Hematopoietic multipotent progenitor cell treated with erythropoietin and hydrocortisone succinate and interleukin-3 and kit ligand, for 6 days (in vitro differentiated cells): ENCODE results near the gene PANX3.
"Not testable (repeated sequence)": the region's sequence is repeated elsewhere in the genome, so short reads cannot be mapped to it uniquely, and the experiment has no call there.

Source experiments
- DNase-seq: peaks from one replicate; pipeline ENCODE4 v3.0.0-alpha.2; 2015

The PANX3 gene

DNA sequence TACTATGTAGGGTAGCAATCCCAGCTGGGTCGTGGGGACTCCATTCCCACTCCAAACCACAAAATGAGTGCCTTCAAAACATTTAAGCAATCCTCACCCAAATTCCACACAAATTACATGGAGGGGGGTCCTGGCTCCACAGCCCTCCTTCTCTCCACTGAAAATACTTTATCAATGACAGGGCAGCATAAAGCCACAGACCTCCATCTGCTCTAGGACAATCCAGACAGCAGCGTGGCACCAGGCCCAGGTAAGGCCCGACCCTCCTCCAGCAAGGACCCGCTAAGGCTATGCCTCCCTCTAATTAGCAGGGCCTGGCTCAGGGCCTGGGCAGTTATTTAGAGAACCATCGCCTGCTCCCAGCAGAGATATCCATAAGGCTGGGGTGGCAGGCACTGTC lies at the start of gene PANX3:
TSS of gene PANX3 (plus strand) at position 365 of the 400 bp plus-strand sequence. CDS start 129 bp downstream, outside the sequence.
- DNase-seq = no peak

DNA sequence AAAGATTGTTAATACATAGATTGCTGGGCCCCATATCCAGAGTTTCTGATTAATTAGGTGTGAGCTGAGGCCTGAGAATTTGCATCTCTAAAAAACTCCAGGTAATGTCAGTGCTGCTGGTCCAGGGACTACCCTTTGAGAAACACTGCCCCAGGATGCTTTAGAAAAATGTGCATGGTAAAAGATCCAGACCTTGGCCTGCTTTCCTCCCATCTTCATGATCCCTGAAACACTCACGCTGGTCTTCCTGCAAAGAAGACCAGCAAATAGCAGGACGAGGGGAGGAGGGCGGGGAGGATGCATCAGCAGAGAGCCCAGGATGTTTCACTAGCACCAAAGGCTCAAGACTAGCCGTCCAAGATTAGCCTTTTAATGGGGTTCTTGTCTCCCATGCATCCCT lies 41.5 kb upstream of the PANX3 start, which contains the start of gene OR8A1:
TSS of gene OR8A1 (plus strand) at position 301 of the 400 bp plus-strand sequence. CDS start 123 bp downstream, outside the sequence.
- no peak for DNase-seq

DNA sequence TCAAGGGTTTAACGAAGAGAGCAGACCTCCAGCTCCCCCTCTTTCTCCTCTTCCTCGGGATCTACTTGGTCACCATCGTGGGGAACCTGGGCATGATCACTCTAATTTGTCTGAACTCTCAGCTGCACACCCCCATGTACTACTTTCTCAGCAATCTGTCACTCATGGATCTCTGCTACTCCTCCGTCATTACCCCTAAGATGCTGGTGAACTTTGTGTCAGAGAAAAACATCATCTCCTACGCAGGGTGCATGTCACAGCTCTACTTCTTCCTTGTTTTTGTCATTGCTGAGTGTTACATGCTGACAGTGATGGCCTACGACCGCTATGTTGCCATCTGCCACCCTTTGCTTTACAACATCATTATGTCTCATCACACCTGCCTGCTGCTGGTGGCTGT lies 41.1 kb upstream of the PANX3 start:
- no peak for DNase-seq

DNA sequence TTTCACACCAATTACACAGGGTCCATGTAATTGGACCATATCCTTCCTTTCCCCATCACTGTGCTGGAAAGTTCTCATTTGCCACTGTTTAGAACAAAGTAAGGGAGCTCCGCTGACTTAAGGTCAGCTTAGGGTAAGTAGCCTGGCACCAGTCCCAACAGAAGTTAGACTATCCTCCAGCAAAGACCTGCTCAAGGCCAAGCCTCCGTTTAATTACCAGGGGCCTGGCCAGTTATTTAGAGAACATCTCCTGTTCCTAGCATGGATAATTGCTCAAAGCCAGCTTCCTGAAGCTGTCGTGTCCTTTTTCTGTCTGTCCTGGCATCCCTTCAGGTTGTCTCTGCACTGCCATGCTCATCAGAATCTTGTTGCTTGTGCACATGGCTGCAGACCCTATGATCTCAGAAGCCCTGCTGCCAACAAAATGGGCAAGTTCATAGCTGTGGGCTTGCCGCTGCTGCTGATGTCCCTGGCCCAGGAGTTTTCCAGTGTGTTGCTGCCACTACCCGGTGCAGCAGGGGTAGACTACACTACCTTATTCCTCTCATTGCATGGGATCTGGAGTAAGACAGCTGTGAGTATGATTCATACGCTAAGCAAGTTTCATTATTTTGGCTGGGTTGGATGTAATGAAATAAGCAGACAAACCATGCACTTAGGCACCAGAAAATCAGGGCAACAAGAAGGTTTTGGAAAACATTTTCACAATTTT lies 33.4 kb upstream of the PANX3 start:
- no peak for DNase-seq

- DNase-seq = no peak
Observed at GRCh38 chr11:124578761-124579160, 32.5 kb upstream of the PANX3 start.

GRCh38 chr11:124581817-124582216 lies 29.4 kb upstream of the PANX3 start:
- no peak for DNase-seq

- no peak for DNase-seq
Observed at GRCh38 chr11:124582565-124582964, 28.7 kb upstream of the PANX3 start.

GRCh38 chr11:124583781-124584180 lies 27.4 kb upstream of the PANX3 start:
- DNase-seq = no peak

DNA sequence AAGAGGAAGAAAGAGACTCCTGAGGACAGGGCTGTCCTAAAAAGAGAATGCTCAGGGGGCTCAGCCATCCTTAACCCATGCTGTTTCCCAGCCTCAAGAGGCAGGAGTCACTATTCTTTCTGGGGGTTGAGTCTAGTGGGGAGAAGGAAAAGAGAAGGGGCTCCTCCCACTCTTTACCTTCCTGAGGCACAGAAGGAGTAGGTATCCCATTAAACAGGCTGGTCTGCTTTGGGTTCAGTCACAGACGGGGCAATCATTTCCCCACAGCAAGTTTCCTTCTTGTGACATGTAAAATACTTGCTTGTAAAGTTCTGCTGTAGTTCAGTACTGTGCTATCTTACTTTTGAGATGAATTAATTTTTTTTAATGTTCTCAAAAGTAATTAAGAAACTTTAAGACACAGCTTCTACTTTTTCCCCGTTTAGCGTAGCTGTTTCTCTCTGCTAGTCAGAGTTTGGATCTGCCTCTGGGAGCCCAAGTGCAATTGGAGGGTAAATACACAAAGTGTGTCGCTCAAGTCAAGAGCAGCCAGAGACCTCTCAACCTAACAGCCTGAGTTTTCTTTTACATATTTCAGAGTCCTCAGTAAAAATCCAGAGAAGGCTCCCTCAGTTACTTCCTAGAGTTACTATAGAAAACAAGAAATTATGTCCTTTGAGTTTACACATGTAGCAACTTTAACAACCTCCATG lies 26.4 kb upstream of the PANX3 start:
- DNase-seq = no peak

- DNase-seq = peak; percentile 74
Observed at GRCh38 chr11:124586238-124586860, 24.9 kb upstream of the PANX3 start.

- DNase-seq = no peak
Observed at GRCh38 chr11:124591430-124591829, 19.8 kb upstream of the PANX3 start.

DNA sequence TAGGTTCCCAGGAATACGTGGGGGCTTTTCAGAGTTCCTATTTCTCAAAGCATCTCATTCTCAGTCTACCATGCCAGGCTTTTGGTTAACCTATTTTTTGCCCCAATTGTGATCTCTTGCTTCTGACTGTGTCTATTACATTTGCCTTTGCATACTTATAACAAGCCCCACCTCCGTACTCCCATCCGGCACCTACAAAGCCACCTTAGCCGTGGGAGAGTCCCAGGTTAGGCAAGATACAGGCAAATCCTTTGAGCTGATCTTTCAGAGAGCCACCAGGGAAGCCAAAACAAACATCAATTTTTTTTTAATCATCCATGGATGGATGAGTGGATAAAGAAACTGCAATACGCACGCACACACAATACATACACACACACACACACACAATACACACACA lies 18.6 kb upstream of the PANX3 start:
- DNase-seq = no peak

DNA sequence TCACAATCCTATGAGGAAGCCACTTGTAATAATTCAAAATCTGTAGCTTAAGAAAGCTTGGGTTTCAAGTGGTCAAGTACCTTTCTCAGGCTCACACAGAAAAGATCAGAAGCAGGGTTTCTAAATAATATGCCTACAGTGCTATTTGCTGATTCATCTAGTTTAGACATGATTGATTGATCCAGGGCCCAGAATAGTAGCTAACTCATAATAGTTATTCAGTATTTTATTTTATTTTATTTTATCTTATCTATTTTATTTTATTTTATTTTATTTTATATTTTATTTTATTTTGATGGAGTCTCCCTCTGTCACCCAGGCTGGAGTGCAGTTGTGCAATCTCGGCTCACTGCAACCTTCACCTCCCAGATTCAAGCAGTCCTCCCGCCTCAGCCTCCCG lies 15.9 kb upstream of the PANX3 start:
- no peak for DNase-seq

GRCh38 chr11:124597626-124598025 lies 13.6 kb upstream of the PANX3 start:
- no peak for DNase-seq

GRCh38 chr11:124600621-124601320 lies 10.5 kb upstream of the PANX3 start:
- DNase-seq = no peak

DNA sequence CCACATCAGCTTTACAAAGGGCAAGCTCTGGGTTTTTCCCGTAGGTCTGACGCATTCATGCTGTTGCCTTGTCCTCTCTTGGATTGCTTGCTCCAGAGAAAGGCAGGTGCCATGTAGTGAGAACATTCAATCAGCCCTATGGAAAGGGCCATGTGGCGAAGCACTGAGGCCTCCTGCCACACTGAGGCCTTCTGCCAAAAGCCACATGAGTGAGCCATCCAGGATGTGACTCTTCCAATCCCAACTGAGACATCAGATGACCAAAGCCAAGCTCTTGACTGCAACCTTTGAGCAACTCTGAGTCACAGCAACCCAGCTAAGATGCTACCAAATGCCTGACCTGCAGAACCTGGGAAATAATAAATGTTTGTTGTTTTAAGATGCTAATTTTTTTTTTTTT lies 9.0 kb upstream of the PANX3 start:
- DNase-seq = no peak

- not testable (repeated sequence) for DNase-seq
Observed at GRCh38 chr11:124602723-124603122, 8.5 kb upstream of the PANX3 start.

- DNase-seq = peak; percentile 13
Observed at GRCh38 chr11:124605719-124606118, 5.5 kb upstream of the PANX3 start.

- DNase-seq = peak; percentile 16
Observed at GRCh38 chr11:124608147-124608546, 3.1 kb upstream of the PANX3 start.

- no peak for DNase-seq
Observed at GRCh38 chr11:124610295-124610694, 933 bp upstream of the PANX3 start.

- no peak for DNase-seq
Observed at GRCh38 chr11:124612045-124612444, 817 bp downstream of the PANX3 start.

GRCh38 chr11:124612567-124613246 lies 1.5 kb downstream of the PANX3 start:
- DNase-seq = no peak

DNA sequence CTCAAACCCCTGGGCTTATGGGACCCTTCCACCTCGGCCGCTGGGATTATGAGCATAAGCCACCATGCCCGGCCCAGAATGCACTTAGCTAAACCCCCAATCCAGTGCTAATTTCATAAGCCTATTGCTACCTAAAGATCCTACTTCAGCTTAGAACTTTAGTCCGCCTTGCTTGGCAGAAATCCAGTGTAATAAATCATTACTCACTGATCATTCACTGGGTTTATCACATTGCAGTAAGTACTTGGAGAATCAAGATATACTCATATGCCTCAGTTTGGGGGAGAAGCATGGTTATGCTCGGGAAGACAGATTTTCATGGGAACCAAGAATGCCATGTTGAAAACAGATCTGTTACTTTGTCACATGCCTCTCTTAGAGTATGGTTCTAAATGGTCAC lies 7.6 kb downstream of the PANX3 start:
- no peak for DNase-seq
